ENCODE measurements around the gene TTC1. TPM values are rescaled to one million over a fixed set of nuclear protein-coding genes. Genes with fewer than 3 reads are reported as not detected.

TTC1 gene
- total and polyA plus RNA-seq, 2 of the 8 experiments (the other 6 are each of a cell fraction or from before 2014, with no cell fraction given), result 25.1 to 63.9 TPM

DNA sequence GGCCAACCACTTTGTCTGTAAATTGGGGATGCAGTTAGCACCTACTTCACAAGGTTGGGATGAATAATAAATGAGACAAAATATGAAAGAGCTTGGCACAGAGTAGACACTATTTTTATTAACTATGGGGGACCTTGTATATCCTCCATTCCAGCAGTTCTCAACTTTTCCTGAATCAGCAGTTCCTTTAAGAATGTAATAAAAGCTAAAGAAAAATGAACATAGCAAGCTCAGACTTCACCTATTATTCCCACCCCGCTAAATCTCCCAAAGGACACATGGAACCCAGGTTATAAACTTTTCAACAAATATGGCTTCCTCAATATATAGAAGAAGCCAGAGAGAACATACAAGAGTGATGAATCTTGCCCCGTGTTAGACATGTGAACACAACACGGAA, 32.0 kb upstream of the TTC1 start:
- CTCF ChIA-PET (ENCODE audit: partially characterized antibody), result interaction anchor here (1.0 to 4.3 kb wide), 4 partner anchors 10 to 533 kb away, joined by 3 to 39 read pairs (median 10); no protein-coding TSS in a partner anchor

More for the DNA sequence above, 32.0 kb upstream of the TTC1 start:
- Histone ChIP-seq H3K79me2 (ENCODE audit: control insufficient read depth in 1 of 2, insufficient read depth in 2 of 2, low read length in 2 of 2) (no peaks in the 10 kb centered on the region), H3K23ac (ENCODE audit: insufficient read length) (no peak overlapping the region), H2AFZ (ENCODE audit: low read length) (no peak overlapping the region), H3K23me2 (ENCODE audit: low read depth, low read length) (peaks cover 8% of the 10 kb centered on the region; the same call in 1 of the 2 replicates), H2BK120ac (replicated peaks; ENCODE audit: low read depth, low read length) (no peak overlapping the region), H3K4me2 (ENCODE audit: insufficient read depth in 1 of 2, low read depth in 2 of 2, low read length in 2 of 2) (no peak overlapping the region), H3K4ac (replicated peaks; ENCODE audit: insufficient read length, low read depth, low read length) (no peak overlapping the region), H3K14ac (ENCODE audit: insufficient read length) (no peak overlapping the region), H4K5ac (ENCODE audit: insufficient read length, low read depth, low read length) (no peak overlapping the region), H3K27ac (ENCODE audit: low read depth, low read length) (no peak overlapping the region), H2BK12ac (ENCODE audit: low read depth, low read length) (no peak overlapping the region), H3K9ac (replicated peaks in 1 of 4; ENCODE audit: extremely low read depth in 1 of 4, low read depth in 3 of 4, low read length in 3 of 4) (no peak overlapping the region), H2BK15ac (ENCODE audit: low read length) (no peak overlapping the region), H3K18ac (ENCODE audit: extremely low read depth, low read length) (no peak overlapping the region), H4K8ac (ENCODE audit: extremely low read depth, insufficient read depth, low read length) (no peak overlapping the region), H4K20me1 (replicated peaks in 1 of 2; ENCODE audit: control insufficient read depth in 1 of 2, insufficient read depth in 2 of 2, low read length in 2 of 2) (no peaks in the 10 kb centered on the region), H3K56ac (replicated peaks; ENCODE audit: insufficient read length, low read depth, low read length) (no peak overlapping the region), H2BK20ac (ENCODE audit: low read length) (no peak overlapping the region), H3K9me3 (ENCODE audit: insufficient read depth in 2 of 2, low read depth in 1 of 2, low read length in 1 of 2) (no peaks in the 10 kb centered on the region), H3K4me1 (replicated peaks in 1 of 4; ENCODE audit: control insufficient read depth in 3 of 4, insufficient read depth in 4 of 4, low read length in 3 of 4) (peaks cover 0 to 4% (median 2%) of the 10 kb centered on the region in 4 experiments; a peak in 2 of 7 replicates), H4K91ac (replicated peaks; ENCODE audit: insufficient read length, low read length) (no peak overlapping the region), H3K79me1 (ENCODE audit: low read depth, low read length) (no peaks in the 10 kb centered on the region), H3K36me3 (ENCODE audit: control insufficient read depth in 2 of 4, insufficient read depth in 4 of 4, low read length in 3 of 4) (no peaks in the 10 kb centered on the region), H3K27me3 (replicated peaks in 1 of 4; ENCODE audit: control insufficient read depth in 3 of 4, extremely low read depth in 1 of 4, insufficient read depth in 3 of 4, low read length in 3 of 4) (peaks cover 14 to 25% (median 21%) of the 10 kb centered on the region in 4 experiments), H3K4me3 (ENCODE audit: extremely low read depth in 1 of 4, insufficient read depth in 2 of 4, low read depth in 3 of 4, low read length in 4 of 4) (no peak overlapping the region), H2BK5ac (ENCODE audit: low read depth, low read length) (no peak overlapping the region), H2AK5ac (ENCODE audit: low read depth, low read length) (no peak overlapping the region)
- POLR2A ChIA-PET (ENCODE audit: partially characterized antibody), result no interaction called here
- TF ChIP-seq POU5F1 (IDR thresholded peaks at IDR 0.05; ENCODE audit: low read depth, low read length) (no peak), EGR1 (IDR thresholded peaks at IDR 0.05; ENCODE audit: borderline replicate concordance, low read depth, low read length) (no peak)
- WGBS, 2 experiments (ENCODE audit: extremely low coverage in 1 of 2, insufficient coverage in 1 of 2, insufficient read length in 1 of 2, insufficient replicate concordance in 2 of 2, low coverage in 1 of 2, low lambda C conversion rate in 2 of 2, missing lambda C conversion rate in 1 of 2), result 86% methylated on average over 3 of the region's 3 CpGs; no CpG with 5 or more reads in 1 of the 2 experiments
- DNase-seq (ENCODE audit: low read depth in 1 of 2, low spot score in 2 of 2) (no peak), FAIRE-seq (no peak)

Measured in H1 (cell line).